ENCODE measurements around the gene GGT1.
A peak's percentile ranks its signal among the peaks of the same experiment; 100 is the strongest.

The GGT1 gene

GRCh38 chr22:24584871-24585411, 18.1 kb upstream of the GGT1 start:
- no peak overlapping the region for H4K8ac ChIP-seq (ENCODE audit: low read depth, low read length)
- no peak overlapping the region for H3K14ac ChIP-seq (ENCODE audit: low read length)
- no peak overlapping the region for H2BK120ac ChIP-seq (ENCODE audit: low read depth, low read length)
- DNase-seq (ENCODE audit: low spot score), result no peak
- H4K91ac ChIP-seq (ENCODE audit: low read depth, low read length, poor library complexity), result no peak overlapping the region
- no peak overlapping the region for H2AFZ ChIP-seq (ENCODE audit: low read length)
- no peak overlapping the region for H3K4ac ChIP-seq (ENCODE audit: low read length)
- no peaks in the 10 kb centered on the region for H3K27me3 ChIP-seq (ENCODE audit: control insufficient read depth in 3 of 3, insufficient read depth in 3 of 3, low read depth in 1 of 3, low read length in 3 of 3)
- no peak overlapping the region for H2AK5ac ChIP-seq (ENCODE audit: low read depth, low read length)
- no peak overlapping the region for H3K27ac ChIP-seq (replicated peaks; ENCODE audit: low read length)
- H3K36me3 ChIP-seq (replicated peaks in 1 of 2; ENCODE audit: control insufficient read depth in 2 of 2, insufficient read depth in 2 of 2, low read length in 2 of 2), result peaks cover 25 to 30% of the 10 kb centered on the region in 2 donors
- H2BK15ac ChIP-seq (ENCODE audit: low read length), result no peak overlapping the region
- no peak overlapping the region for H3K9ac ChIP-seq (ENCODE audit: low read depth, low read length, poor library complexity)
- no peak overlapping the region for H2BK12ac ChIP-seq (ENCODE audit: low read length)
- no peaks in the 10 kb centered on the region for H3K9me3 ChIP-seq (replicated peaks in 1 of 2; ENCODE audit: control insufficient read depth in 2 of 2, insufficient read depth in 1 of 2, low read depth in 1 of 2, low read length in 2 of 2)
- no peak overlapping the region for H2BK5ac ChIP-seq (ENCODE audit: low read length)
- peaks cover 2% of the 10 kb centered on the region for H3K79me1 ChIP-seq (ENCODE audit: low read depth, low read length)
- H3K23ac ChIP-seq (ENCODE audit: low read depth, low read length, poor library complexity), result no peak overlapping the region
- H3K4me2 ChIP-seq (ENCODE audit: insufficient read depth, low read length, poor library complexity, severe bottlenecking), result no peak overlapping the region
- no peaks in the 10 kb centered on the region for H3K4me1 ChIP-seq (ENCODE audit: control insufficient read depth in 2 of 2, insufficient read depth in 1 of 2, low read depth in 1 of 2, low read length in 2 of 2)
- H3K18ac ChIP-seq (ENCODE audit: low read length), result peak overlapping the region; percentile 48
- H3K4me3 ChIP-seq (ENCODE audit: low read length in 2 of 2), result no peak overlapping the region
- no CpG with 5 or more reads among the region's 10 CpGs for WGBS, 2 donors (ENCODE audit: extremely low coverage in 2 of 2, insufficient read length in 2 of 2, insufficient replicate concordance in 1 of 2)

GRCh38 chr22:24585461-24585860, 17.5 kb upstream of the GGT1 start:
- Histone ChIP-seq H3K9ac (ENCODE audit: low read depth, low read length, poor library complexity) (no peak overlapping the region), H2BK5ac (ENCODE audit: low read length) (peak overlapping the region; percentile 29), H3K4me1 (ENCODE audit: control insufficient read depth in 2 of 2, insufficient read depth in 1 of 2, low read depth in 1 of 2, low read length in 2 of 2) (no peaks in the 10 kb centered on the region), H2AK5ac (ENCODE audit: low read depth, low read length) (no peak overlapping the region), H3K23ac (ENCODE audit: low read depth, low read length, poor library complexity) (no peak overlapping the region), H3K27me3 (ENCODE audit: control insufficient read depth in 3 of 3, insufficient read depth in 3 of 3, low read depth in 1 of 3, low read length in 3 of 3) (no peaks in the 10 kb centered on the region), H3K4me2 (ENCODE audit: insufficient read depth, low read length, poor library complexity, severe bottlenecking) (no peak overlapping the region), H3K79me1 (ENCODE audit: low read depth, low read length) (peaks cover 2% of the 10 kb centered on the region), H3K14ac (ENCODE audit: low read length) (no peak overlapping the region), H3K36me3 (replicated peaks in 1 of 2; ENCODE audit: control insufficient read depth in 2 of 2, insufficient read depth in 2 of 2, low read length in 2 of 2) (peaks cover 25 to 30% of the 10 kb centered on the region in 2 donors), H4K8ac (ENCODE audit: low read depth, low read length) (peak overlapping the region; percentile 17), H2BK120ac (ENCODE audit: low read depth, low read length) (no peak overlapping the region), H2BK12ac (ENCODE audit: low read length) (no peak overlapping the region), H3K27ac (replicated peaks; ENCODE audit: low read length) (no peak overlapping the region), H3K4me3 (ENCODE audit: low read length in 2 of 2) (no peak overlapping the region), H3K18ac (ENCODE audit: low read length) (no peak overlapping the region), H2AFZ (ENCODE audit: low read length) (no peak overlapping the region), H3K4ac (ENCODE audit: low read length) (no peak overlapping the region), H2BK15ac (ENCODE audit: low read length) (no peak overlapping the region), H3K9me3 (replicated peaks in 1 of 2; ENCODE audit: control insufficient read depth in 2 of 2, insufficient read depth in 1 of 2, low read depth in 1 of 2, low read length in 2 of 2) (no peaks in the 10 kb centered on the region), H4K91ac (ENCODE audit: low read depth, low read length, poor library complexity) (no peak overlapping the region)
- no CpG with 5 or more reads among the region's 3 CpGs for WGBS, 2 donors (ENCODE audit: extremely low coverage in 2 of 2, insufficient read length in 2 of 2, insufficient replicate concordance in 1 of 2)
- no peak for DNase-seq (ENCODE audit: low spot score)

- Histone ChIP-seq H3K4me3 (ENCODE audit: low read length in 2 of 2) (no peak overlapping the region), H2BK5ac (ENCODE audit: low read length) (peak overlapping the region; percentile 29), H2AK5ac (ENCODE audit: low read depth, low read length) (no peak overlapping the region), H3K27ac (replicated peaks; ENCODE audit: low read length) (no peak overlapping the region), H3K79me1 (ENCODE audit: low read depth, low read length) (peaks cover 2% of the 10 kb centered on the region), H3K4me2 (ENCODE audit: insufficient read depth, low read length, poor library complexity, severe bottlenecking) (no peak overlapping the region), H4K8ac (ENCODE audit: low read depth, low read length) (peak overlapping the region; percentile 17), H3K23ac (ENCODE audit: low read depth, low read length, poor library complexity) (peak overlapping the region; percentile 5), H2AFZ (ENCODE audit: low read length) (no peak overlapping the region), H3K36me3 (replicated peaks in 1 of 2; ENCODE audit: control insufficient read depth in 2 of 2, insufficient read depth in 2 of 2, low read length in 2 of 2) (peaks cover 25 to 30% of the 10 kb centered on the region in 2 donors), H2BK12ac (ENCODE audit: low read length) (peak overlapping the region; percentile 92), H3K14ac (ENCODE audit: low read length) (no peak overlapping the region), H3K4ac (ENCODE audit: low read length) (no peak overlapping the region), H4K91ac (ENCODE audit: low read depth, low read length, poor library complexity) (no peak overlapping the region), H3K9me3 (replicated peaks in 1 of 2; ENCODE audit: control insufficient read depth in 2 of 2, insufficient read depth in 1 of 2, low read depth in 1 of 2, low read length in 2 of 2) (no peaks in the 10 kb centered on the region), H3K9ac (ENCODE audit: low read depth, low read length, poor library complexity) (no peak overlapping the region), H3K18ac (ENCODE audit: low read length) (peak overlapping the region; percentile 22), H3K27me3 (ENCODE audit: control insufficient read depth in 3 of 3, insufficient read depth in 3 of 3, low read depth in 1 of 3, low read length in 3 of 3) (no peaks in the 10 kb centered on the region), H2BK120ac (ENCODE audit: low read depth, low read length) (no peak overlapping the region), H3K4me1 (ENCODE audit: control insufficient read depth in 2 of 2, insufficient read depth in 1 of 2, low read depth in 1 of 2, low read length in 2 of 2) (no peaks in the 10 kb centered on the region), H2BK15ac (ENCODE audit: low read length) (no peak overlapping the region)
- DNase-seq (ENCODE audit: low spot score), result no peak
- no CpG with 5 or more reads among the region's 24 CpGs for WGBS, 2 donors (ENCODE audit: extremely low coverage in 2 of 2, insufficient read length in 2 of 2, insufficient replicate concordance in 1 of 2)
Observed at GRCh38 chr22:24585927-24586546, 17.0 kb upstream of the GGT1 start.

GRCh38 chr22:24587251-24587650, 15.7 kb upstream of the GGT1 start:
- Histone ChIP-seq H2AFZ (ENCODE audit: low read length) (no peak overlapping the region), H2AK5ac (ENCODE audit: low read depth, low read length) (no peak overlapping the region), H2BK12ac (ENCODE audit: low read length) (no peak overlapping the region), H3K4me2 (ENCODE audit: insufficient read depth, low read length, poor library complexity, severe bottlenecking) (no peak overlapping the region), H4K91ac (ENCODE audit: low read depth, low read length, poor library complexity) (no peak overlapping the region), H2BK15ac (ENCODE audit: low read length) (no peak overlapping the region), H3K27ac (replicated peaks; ENCODE audit: low read length) (no peak overlapping the region), H2BK120ac (ENCODE audit: low read depth, low read length) (no peak overlapping the region), H3K14ac (ENCODE audit: low read length) (no peak overlapping the region), H3K79me1 (ENCODE audit: low read depth, low read length) (peaks cover 2% of the 10 kb centered on the region), H3K18ac (ENCODE audit: low read length) (no peak overlapping the region), H3K9ac (ENCODE audit: low read depth, low read length, poor library complexity) (no peak overlapping the region), H3K23ac (ENCODE audit: low read depth, low read length, poor library complexity) (no peak overlapping the region), H3K36me3 (replicated peaks in 1 of 2; ENCODE audit: control insufficient read depth in 2 of 2, insufficient read depth in 2 of 2, low read length in 2 of 2) (peaks cover 25 to 30% of the 10 kb centered on the region in 2 donors), H3K4ac (ENCODE audit: low read length) (no peak overlapping the region), H3K4me3 (ENCODE audit: low read length in 2 of 2) (no peak overlapping the region), H2BK5ac (ENCODE audit: low read length) (no peak overlapping the region), H4K8ac (ENCODE audit: low read depth, low read length) (no peak overlapping the region), H3K27me3 (ENCODE audit: control insufficient read depth in 3 of 3, insufficient read depth in 3 of 3, low read depth in 1 of 3, low read length in 3 of 3) (no peaks in the 10 kb centered on the region), H3K9me3 (replicated peaks in 1 of 2; ENCODE audit: control insufficient read depth in 2 of 2, insufficient read depth in 1 of 2, low read depth in 1 of 2, low read length in 2 of 2) (no peaks in the 10 kb centered on the region), H3K4me1 (ENCODE audit: control insufficient read depth in 2 of 2, insufficient read depth in 1 of 2, low read depth in 1 of 2, low read length in 2 of 2) (peaks cover 3 to 8% of the 10 kb centered on the region in 2 donors)
- WGBS, 2 donors (ENCODE audit: extremely low coverage in 2 of 2, insufficient read length in 2 of 2, insufficient replicate concordance in 1 of 2), result no CpG with 5 or more reads among the region's 5 CpGs
- no peak for DNase-seq (ENCODE audit: low spot score)

All from neuronal stem cell (in vitro differentiated cells).